H1 (cell line): Measurements from ENCODE around the gene GGT6. TPM values are rescaled to one million over a fixed set of nuclear protein-coding genes. Genes with fewer than 3 reads are reported as not detected.

Experiments
- CTCF ChIA-PET: fragments of 300-600 bp; sonication (Branson Sonifier 250); formaldehyde crosslinking; loops from one replicate; lab custom pipeline; 2021; ENCODE audit not compliant: partially characterized antibody; lab: Charles Lee
- POLR2A ChIA-PET: fragments of 300-600 bp; sonication (Branson Sonifier 250); formaldehyde crosslinking; loops from one replicate; lab custom pipeline; 2021; ENCODE audit warnings: inconsistent platforms; ENCODE audit not compliant: partially characterized antibody; lab: Charles Lee
- DNase-seq, 2 experiments: peaks; one replicate each; pipeline versions ENCODE4 v3.0.0 to v3.0.0-alpha.2; 2010 to 2022; ENCODE audit warnings: low spot score in 2 of 2, low read depth in 1 of 2, mixed read lengths in 1 of 2
- FAIRE-seq: peaks from 2 replicates; lab custom pipeline; 2011; peaks lifted over from hg19 to GRCh38; lab: Jason Lieb, UNC
- H2AFZ ChIP-seq: 2 replicates; pipeline ENCODE4 v1.8.1; 2012; ENCODE audit warnings: low read length, inconsistent platforms
- H2AK5ac ChIP-seq: 2 replicates; pipeline ENCODE4 v1.6.1; 2013; ENCODE audit warnings: low read depth, low read length
- H2BK120ac ChIP-seq: replicated peaks from 2 replicates; pipeline ENCODE3; 2013; ENCODE audit warnings: low read depth, low read length, inconsistent platforms
- H2BK12ac ChIP-seq: 2 replicates; pipeline ENCODE4 v1.6.1; 2013; ENCODE audit warnings: low read depth, low read length
- H2BK15ac ChIP-seq: 2 replicates; pipeline ENCODE4 v1.6.1; 2013; ENCODE audit warnings: low read length
- H2BK20ac ChIP-seq: 2 replicates; pipeline ENCODE4 v1.6.1; 2013; ENCODE audit warnings: low read length
- H2BK5ac ChIP-seq: 2 replicates; pipeline ENCODE4 v1.6.1; 2013; ENCODE audit warnings: low read depth, low read length
- H3K14ac ChIP-seq: 2 replicates; pipeline ENCODE4 v1.6.1; 2013; ENCODE audit warnings: inconsistent platforms; ENCODE audit not compliant: insufficient read length
- H3K18ac ChIP-seq: 2 replicates; pipeline ENCODE4 v1.6.1; 2013; ENCODE audit warnings: low read length; ENCODE audit errors: extremely low read depth
- H3K23ac ChIP-seq: 2 replicates; pipeline ENCODE4 v1.6.1; 2013; ENCODE audit warnings: inconsistent platforms; ENCODE audit not compliant: insufficient read length
- H3K23me2 ChIP-seq: 2 replicates; pipeline ENCODE4 v1.6.1; 2013; ENCODE audit warnings: low read depth, low read length
- H3K27ac ChIP-seq: 2 replicates; pipeline ENCODE4 v1.6.1; 2011; ENCODE audit warnings: low read depth, low read length, inconsistent platforms
- H3K27me3 ChIP-seq, 4 experiments: replicated peaks in 1 of 4; 1 replicate in 1 of 4; 2 replicates in 3 of 4; pipeline versions ENCODE4 v1.6.1 to v1.8.1; 2011 to 2013; ENCODE audit warnings: low read length in 3 of 4, mild to moderate bottlenecking in 3 of 4, inconsistent platforms in 2 of 4, mixed read lengths in 2 of 4, moderate library complexity in 1 of 4; ENCODE audit not compliant: control insufficient read depth in 3 of 4, insufficient read depth in 3 of 4; ENCODE audit errors: extremely low read depth in 1 of 4
- H3K36me3 ChIP-seq, 4 experiments: 2 replicates each; pipeline versions ENCODE4 v1.6.1 to v1.8.1; 2011 to 2013; ENCODE audit warnings: mild to moderate bottlenecking in 4 of 4, low read length in 3 of 4, moderate library complexity in 2 of 4, control low read depth in 1 of 4, inconsistent platforms in 1 of 4; ENCODE audit not compliant: insufficient read depth in 4 of 4, control insufficient read depth in 2 of 4
- H3K4ac ChIP-seq: replicated peaks from 2 replicates; pipeline ENCODE3; 2013; ENCODE audit warnings: low read length, low read depth, mixed read lengths, inconsistent platforms; ENCODE audit not compliant: insufficient read length
- H3K4me1 ChIP-seq, 4 experiments: replicated peaks in 1 of 4; 1 replicate in 1 of 4; 2 replicates in 3 of 4; pipeline versions ENCODE4 v1.6.1 to v1.8.1; 2011 to 2013; ENCODE audit warnings: low read length in 3 of 4, inconsistent platforms in 2 of 4, mixed read lengths in 1 of 4; ENCODE audit not compliant: insufficient read depth in 4 of 4, control insufficient read depth in 3 of 4
- H3K4me2 ChIP-seq, 2 experiments: 2 replicates each; pipeline versions ENCODE4 v1.6.1 to v1.8.1; 2011 to 2013; ENCODE audit warnings: low read depth in 2 of 2, low read length in 2 of 2, control low read depth in 1 of 2, inconsistent platforms in 1 of 2, mild to moderate bottlenecking in 1 of 2; ENCODE audit not compliant: insufficient read depth in 1 of 2
- H3K4me3 ChIP-seq, 4 experiments: fragments of 200-600, 300-600 bp in 1 of 4; sonication (generic), shearing (Covaris generic), sonication (Bioruptor Twin) in 1 of 4; 2 replicates each; pipeline versions ENCODE4 v1.5.1 to v1.8.1; 2011 to 2016; ENCODE audit warnings: low read length in 4 of 4, low read depth in 3 of 4, control low read depth in 2 of 4, inconsistent platforms in 2 of 4, mild to moderate bottlenecking in 2 of 4, mixed read lengths in 1 of 4, moderate library complexity in 1 of 4; ENCODE audit not compliant: insufficient read depth in 2 of 4; ENCODE audit errors: extremely low read depth in 1 of 4
- H3K56ac ChIP-seq: replicated peaks from 2 replicates; pipeline ENCODE3; 2013; ENCODE audit warnings: low read depth, mild to moderate bottlenecking, mixed read lengths, low read length, inconsistent platforms; ENCODE audit not compliant: insufficient read length
- H3K79me1 ChIP-seq: 2 replicates; pipeline ENCODE4 v1.6.1; 2013; ENCODE audit warnings: low read depth, low read length, control low read depth
- H3K79me2 ChIP-seq, 2 experiments: 2 replicates each; pipeline versions ENCODE4 v1.6.1 to v1.8.1; 2012 to 2013; ENCODE audit warnings: low read length in 2 of 2, mild to moderate bottlenecking in 2 of 2, inconsistent platforms in 1 of 2; ENCODE audit not compliant: insufficient read depth in 2 of 2, control insufficient read depth in 1 of 2
- H3K9ac ChIP-seq, 4 experiments: replicated peaks in 1 of 4; 1 replicate in 1 of 4; 2 replicates in 3 of 4; pipeline versions ENCODE4 v1.6.1 to v1.8.1; 2011 to 2013; ENCODE audit warnings: low read depth in 3 of 4, low read length in 3 of 4, control low read depth in 2 of 4, mild to moderate bottlenecking in 2 of 4, moderate library complexity in 2 of 4, inconsistent platforms in 1 of 4; ENCODE audit errors: extremely low read depth in 1 of 4
- H3K9me3 ChIP-seq, 2 experiments: 2 replicates each; pipeline versions ENCODE4 v1.6.1 to v1.8.1; 2012 to 2013; ENCODE audit warnings: mild to moderate bottlenecking in 2 of 2, moderate library complexity in 2 of 2, control low read depth in 1 of 2, inconsistent platforms in 1 of 2, low read depth in 1 of 2, low read length in 1 of 2, mixed read lengths in 1 of 2; ENCODE audit not compliant: insufficient read depth in 2 of 2
- H4K20me1 ChIP-seq, 2 experiments: replicated peaks in 1 of 2; 2 replicates each; pipeline versions ENCODE3 to v1.8.1; 2011 to 2013; ENCODE audit warnings: inconsistent platforms in 2 of 2, low read length in 2 of 2, mild to moderate bottlenecking in 1 of 2; ENCODE audit not compliant: insufficient read depth in 2 of 2, control insufficient read depth in 1 of 2
- H4K5ac ChIP-seq: 2 replicates; pipeline ENCODE4 v1.6.1; 2013; ENCODE audit warnings: low read length, low read depth, mixed read lengths, inconsistent platforms; ENCODE audit not compliant: insufficient read length
- H4K8ac ChIP-seq: 2 replicates; pipeline ENCODE4 v1.8.0; 2013; ENCODE audit warnings: mild to moderate bottlenecking, moderate library complexity, low read length, inconsistent platforms; ENCODE audit not compliant: insufficient read depth; ENCODE audit errors: extremely low read depth
- H4K91ac ChIP-seq: replicated peaks from 2 replicates; pipeline ENCODE3; 2013; ENCODE audit warnings: low read length, mixed read lengths, inconsistent platforms; ENCODE audit not compliant: insufficient read length
- CBX5 ChIP-seq: fragments of 300-800, 300-1000 bp; sonication (generic); IDR thresholded peaks from 2 replicates; pipeline ENCODE4 v1.7.1; 2016; ENCODE audit warnings: antibody characterized with exemption, low read length, low read depth
- CTCF ChIP-seq, 3 experiments: IDR thresholded peaks; 1 replicate in 2 of 3; 2 replicates in 1 of 3; pipeline versions ENCODE4 v1.5.1 to v1.6.1; 2011; ENCODE audit warnings: low read length in 3 of 3, mild to moderate bottlenecking in 3 of 3, inconsistent platforms in 2 of 3, low read depth in 1 of 3, moderate library complexity in 1 of 3; ENCODE audit not compliant: insufficient read depth in 1 of 3; ENCODE audit errors: control extremely low read depth in 1 of 3
- KDM5A ChIP-seq: fragments of 200-600 bp; IDR thresholded peaks from 2 replicates; pipeline ENCODE4 v1.7.1; 2012; ENCODE audit warnings: mild to moderate bottlenecking, low read length, inconsistent platforms, mixed read lengths
- WGBS, 2 experiments: shearing (Covaris generic) in 1 of 2; methylation state at CpG; one replicate each; pipeline versions ENCODE4 v1.1.6 to v1.1.7; 2013 to 2015; ENCODE audit warnings: low lambda C conversion rate in 2 of 2, mixed read lengths in 2 of 2, inconsistent platforms in 1 of 2, low coverage in 1 of 2, missing lambda C conversion rate in 1 of 2; ENCODE audit not compliant: insufficient replicate concordance in 2 of 2, insufficient coverage in 1 of 2, insufficient read length in 1 of 2; ENCODE audit errors: extremely low coverage in 1 of 2, missing lambda C conversion rate in 1 of 2; 5-methylcytosine and 5-hydroxymethylcytosine counted together
- polyA plus RNA-seq, 7 experiments: library from polyadenylated mRNA; depleted of rRNA in 3 of 7; stranded (reverse) in 5 of 7; unstranded in 2 of 7; fragments of >200 nt in 5 of 7; fragments of 200-250 nt in 2 of 7; gene quantifications; 1 replicate in 5 of 7; 2 replicates in 1 of 7; 4 replicates in 1 of 7; pipeline versions ENCODE4 v1.2.1 to v1.2.3, GENCODE V29; 2011 to 2013; ENCODE audit warnings: missing spikeins in 2 of 7, mixed read lengths in 2 of 7
- total RNA-seq: library from RNA; stranded (reverse); fragmentation: NEBNext Ultra II Directional; extraction: Animal tissue kit (Norgen Biotek cat#: 25700); gene quantifications from 2 replicates; pipeline ENCODE4 v1.2.1, GENCODE V29; 2021

GGT6 gene
- total and polyA plus RNA-seq, 2 of the 8 experiments (the other 6 are each of a cell fraction or from before 2014, with no cell fraction given) = 0.18 TPM; not detected in 1

GRCh38 chr17:4539576-4540223, 20.7 kb downstream of the GGT6 start:
- FAIRE-seq (no peak), DNase-seq (no peak)
- H4K8ac ChIP-seq = no peak overlapping the region
- H3K9ac ChIP-seq = no peak overlapping the region
- no peak overlapping the region for H2BK15ac ChIP-seq
- no peak overlapping the region for H3K4me2 ChIP-seq
- TF ChIP-seq CBX5 (no peak), CTCF (IDR thresholded peaks at IDR 0.05; ENCODE audit: control extremely low read depth in 1 of 3, insufficient read depth in 1 of 3, low read depth in 1 of 3, low read length in 3 of 3) (no peak), KDM5A (no peak)
- H2AFZ ChIP-seq = no peak overlapping the region
- H2BK20ac ChIP-seq = no peak overlapping the region
- no peaks in the 10 kb centered on the region for H3K79me2 ChIP-seq
- peaks cover 23 to 61% (median 36%) of the 10 kb centered on the region in 4 experiments; a peak in 7 of 8 replicates for H3K36me3 ChIP-seq
- ChIA-PET POLR2A (interaction anchor here (0.6 to 37.1 kb wide), 5 partner anchors 7 to 724 kb away, joined by 3 to 546 read pairs (median 3); partner anchors contain the start of genes GGT6, MYBBP1A and SPNS3), CTCF (interaction anchor here (1.0 to 3.6 kb wide), 8 partner anchors 9 to 121 kb away, joined by 3 to 15 read pairs (median 5); no protein-coding TSS in a partner anchor)
- WGBS, 2 experiments = 97% methylated on average over 21 of the region's 26 CpGs; no CpG with 5 or more reads in 1 of the 2 experiments
- H2BK120ac ChIP-seq = no peak overlapping the region
- no peak overlapping the region; the same call in 1 of the 2 replicates for H2BK12ac ChIP-seq
- H4K91ac ChIP-seq = no peak overlapping the region
- no peak overlapping the region for H3K4ac ChIP-seq
- H4K5ac ChIP-seq = no peak overlapping the region
- no peak overlapping the region for H3K18ac ChIP-seq
- no peak overlapping the region for H3K14ac ChIP-seq
- peaks cover 4% of the 10 kb centered on the region; the same call in 1 of the 2 replicates for H3K23me2 ChIP-seq
- no peaks in the 10 kb centered on the region for H3K79me1 ChIP-seq
- H3K9me3 ChIP-seq = no peaks in the 10 kb centered on the region
- peaks cover 11 to 37% of the 10 kb centered on the region in 2 experiments for H4K20me1 ChIP-seq
- H2BK5ac ChIP-seq = no peak overlapping the region
- H3K56ac ChIP-seq = no peak overlapping the region
- no peak overlapping the region for H3K4me3 ChIP-seq
- no peak overlapping the region for H3K27ac ChIP-seq
- H3K4me1 ChIP-seq = peaks cover 0 to 20% (median 15%) of the 10 kb centered on the region in 4 experiments; a peak in 6 of 7 replicates
- H2AK5ac ChIP-seq = no peak overlapping the region
- H3K23ac ChIP-seq = no peak overlapping the region
- peaks cover 0 to 5% (median 0%) of the 10 kb centered on the region in 4 experiments; a peak in 3 of 7 replicates for H3K27me3 ChIP-seq
